Tibial nerve (tissue), 4 donors: ENCODE data around the gene MAPK10.

Source experiments
- CTCF ChIP-seq, 5 experiments: fragments of 200-600 bp in 3 of 5; fragments of 450-650 bp in 2 of 5; sonication (generic) in 3 of 5; IDR thresholded peaks; one replicate each; pipeline ENCODE4 v1.5.1; 2016 to 2019; ENCODE audit warnings: antibody characterized with exemption in 5 of 5, mild to moderate bottlenecking in 3 of 5, moderate library complexity in 2 of 5
- EP300 ChIP-seq, 2 donors: sonication (generic); formaldehyde crosslinking; IDR thresholded peaks; one replicate each; pipeline ENCODE4 v1.6.1; 2017; ENCODE audit warnings: antibody characterized with exemption in 2 of 2, mild to moderate bottlenecking in 1 of 2
- POLR2A ChIP-seq, 2 donors: fragments of 450-650 bp; IDR thresholded peaks; one replicate each; pipeline ENCODE4 v1.6.1; 2017; ENCODE audit warnings: antibody characterized with exemption in 2 of 2, mild to moderate bottlenecking in 2 of 2, moderate library complexity in 2 of 2

GRCh38 chr4:86326400-86326799, 33.5 kb downstream of the MAPK10 start:
- TF ChIP-seq CTCF (IDR thresholded peaks at IDR 0.05), result no peak
- no peak for TF ChIP-seq EP300 (IDR thresholded peaks at IDR 0.05)
- no peak for TF ChIP-seq POLR2A (IDR thresholded peaks at IDR 0.05)
